Naive thymus-derived CD4-positive, alpha-beta T cell (primary cell): ENCODE results near the gene CFDP1. TPM values are rescaled to one million over a fixed set of nuclear protein-coding genes. Genes with fewer than 3 reads are reported as not detected.
A peak's percentile ranks its signal among the peaks of the same experiment; 100 is the strongest.

Experiments
- ATAC-seq: fragments of 150-1000 bp; cut with Tn5 transposase; 2 replicates; pipeline ENCODE4 v1.10.0; 2021; ENCODE audit warnings: mild to moderate bottlenecking, moderate library complexity
- CTCF ChIA-PET: fragments of 350-600 bp; sonication (Branson Sonifier 250); formaldehyde crosslinking; loops from one replicate; lab custom pipeline; 2021; ENCODE audit warnings: antibody characterized with exemption; lab: Charles Lee
- POLR2A ChIA-PET: fragments of 350-600 bp; sonication (Branson Sonifier 250); formaldehyde crosslinking; loops from one replicate; lab custom pipeline; 2021; ENCODE audit warnings: antibody characterized with exemption, inconsistent platforms; lab: Charles Lee
- DNase-seq, 9 donors: peaks; one replicate each; pipeline versions ENCODE4 v3.0.0 to v3.0.0-alpha.2; 2020 to 2022; ENCODE audit warnings: mixed read lengths in 1 of 9
- H3K27ac ChIP-seq: one replicate; pipeline ENCODE4 v1.7.0; 2013; ENCODE audit warnings: mild to moderate bottlenecking, low read depth, low read length, moderate library complexity
- H3K27me3 ChIP-seq, 2 donors: one replicate each; pipeline ENCODE4 v1.7.0; 2013; ENCODE audit warnings: low read length in 2 of 2, mild to moderate bottlenecking in 2 of 2, moderate library complexity in 2 of 2; ENCODE audit not compliant: control insufficient read depth in 2 of 2, insufficient read depth in 2 of 2
- H3K36me3 ChIP-seq, 3 experiments: 1 replicate in 2 of 3; 2 replicates in 1 of 3; pipeline ENCODE4 v1.7.0; 2013; ENCODE audit warnings: low read length in 3 of 3, mild to moderate bottlenecking in 3 of 3, moderate library complexity in 1 of 3; ENCODE audit not compliant: insufficient read depth in 3 of 3, control insufficient read depth in 2 of 3
- H3K4me1 ChIP-seq, 2 donors: one replicate each; pipeline ENCODE4 v1.7.0; 2013; ENCODE audit warnings: low read length in 2 of 2, mild to moderate bottlenecking in 2 of 2, moderate library complexity in 1 of 2; ENCODE audit not compliant: control insufficient read depth in 2 of 2, insufficient read depth in 2 of 2
- H3K4me3 ChIP-seq: 2 replicates; pipeline ENCODE4 v1.7.0; 2013; ENCODE audit warnings: mild to moderate bottlenecking, low read length
- H3K9me3 ChIP-seq, 3 experiments: 1 replicate in 2 of 3; 2 replicates in 1 of 3; pipeline ENCODE4 v1.7.0; 2013; ENCODE audit warnings: low read length in 3 of 3; ENCODE audit not compliant: control insufficient read depth in 2 of 3
- H3K27ac Mint-ChIP-seq, 9 donors: one replicate each; pipeline ENCODE4 v1.8.0; 2020 to 2022; ENCODE audit warnings: mixed read lengths in 9 of 9, mild to moderate bottlenecking in 8 of 9, moderate library complexity in 5 of 9, inconsistent platforms in 2 of 9
- H3K27me3 Mint-ChIP-seq, 5 donors: one replicate each; pipeline ENCODE4 v1.8.0; 2021 to 2022; ENCODE audit warnings: mixed read lengths in 5 of 5, mild to moderate bottlenecking in 1 of 5
- H3K36me3 Mint-ChIP-seq, 5 donors: one replicate each; pipeline ENCODE4 v1.8.0; 2020 to 2022; ENCODE audit warnings: mixed read lengths in 5 of 5, mild to moderate bottlenecking in 3 of 5, inconsistent platforms in 1 of 5
- H3K4me1 Mint-ChIP-seq, 7 donors: one replicate each; pipeline ENCODE4 v1.8.0; 2020 to 2022; ENCODE audit warnings: mixed read lengths in 7 of 7, mild to moderate bottlenecking in 3 of 7, inconsistent platforms in 1 of 7
- H3K4me3 Mint-ChIP-seq, 10 donors: one replicate each; pipeline ENCODE4 v1.8.0; 2020 to 2022; ENCODE audit warnings: mild to moderate bottlenecking in 10 of 10, mixed read lengths in 10 of 10, moderate library complexity in 6 of 10, inconsistent platforms in 2 of 10
- H3K9me3 Mint-ChIP-seq, 11 donors: one replicate each; pipeline ENCODE4 v1.8.0; 2020 to 2022; ENCODE audit warnings: mixed read lengths in 11 of 11, mild to moderate bottlenecking in 4 of 11, inconsistent platforms in 1 of 11, moderate library complexity in 1 of 11
- intact Hi-C, 2 donors: fragments of 100-400 bp; cut with micrococcal nuclease; formaldehyde crosslinking; loops; one replicate each; pipeline ENCODE4 v1.15.1; 2023
- polyA plus RNA-seq, 2 donors: library from polyadenylated mRNA; unstranded; fragments of 300-500 nt; fragmentation: Illumina TruSeq; gene quantifications; one replicate each; pipeline ENCODE4 v1.2.3, GENCODE V29; 2021
- total RNA-seq, 6 experiments: library from RNA in 5 of 6; stranded (reverse) in 5 of 6; gene quantifications; 1 replicate in 5 of 6; 2 replicates in 1 of 6; pipeline ENCODE4 v1.2.3 and lab custom pipeline; 2021 to 2026

Gene CFDP1
- total and polyA plus RNA-seq, 7 experiments from 2014 or later = 34.9 to 42.1 (median 39.4) TPM

GRCh38 chr16:75264457-75264998 lies 168.8 kb downstream of the CFDP1 start:
- no peak for ATAC-seq
- H3K27me3 Mint-ChIP-seq = peaks cover 34 to 54% (median 50%) of the 10 kb centered on the region in 5 donors
- no peaks in the 10 kb centered on the region for H3K36me3 Mint-ChIP-seq
- no peak overlapping the region for H3K4me3 ChIP-seq
- H3K9me3 ChIP-seq = no peaks in the 10 kb centered on the region
- ChIA-PET POLR2A (no interaction called here), CTCF (no interaction called here)
- H3K27me3 ChIP-seq = no peaks in the 10 kb centered on the region
- no peak overlapping the region for H3K27ac Mint-ChIP-seq
- H3K4me3 Mint-ChIP-seq = peak overlapping the region in 9 of 10 donors; percentile 45 to 86 (median 71)
- H3K4me1 Mint-ChIP-seq = peaks cover 0 to 13% (median 13%) of the 10 kb centered on the region in 7 donors
- H3K4me1 ChIP-seq = no peaks in the 10 kb centered on the region
- no peaks in the 10 kb centered on the region for H3K36me3 ChIP-seq
- DNase-seq = no peak
- intact Hi-C loops = no loop called here
- peaks cover 0 to 1% (median 0%) of the 10 kb centered on the region in 11 donors for H3K9me3 Mint-ChIP-seq
- no peak overlapping the region for H3K27ac ChIP-seq

- Mint-ChIP-seq H3K36me3 (no peaks in the 10 kb centered on the region), H3K9me3 (peaks cover 0 to 1% (median 0%) of the 10 kb centered on the region in 11 donors), H3K27me3 (peaks cover 32 to 54% (median 51%) of the 10 kb centered on the region in 5 donors), H3K27ac (no peak overlapping the region), H3K4me3 (peak overlapping the region in 9 of 10 donors; percentile 45 to 86 (median 71)), H3K4me1 (peaks cover 0 to 13% (median 13%) of the 10 kb centered on the region in 7 donors)
- no peaks in the 10 kb centered on the region for H3K36me3 ChIP-seq
- CTCF ChIA-PET = no interaction called here
- H3K27me3 ChIP-seq = no peaks in the 10 kb centered on the region
- H3K9me3 ChIP-seq = no peaks in the 10 kb centered on the region
- no peak overlapping the region for H3K27ac ChIP-seq
- ATAC-seq (no peak), DNase-seq (no peak)
- H3K4me3 ChIP-seq = no peak overlapping the region
- intact Hi-C loops = no loop called here
- H3K4me1 ChIP-seq = no peaks in the 10 kb centered on the region
- POLR2A ChIA-PET = no interaction called here
These were observed 169.3 kb downstream of the CFDP1 start for GRCh38 chr16:75263963-75264445.

GRCh38 chr16:75263291-75263962 lies 169.9 kb downstream of the CFDP1 start:
- Mint-ChIP-seq H3K4me1 (peaks cover 0 to 13% (median 13%) of the 10 kb centered on the region in 7 donors), H3K36me3 (no peaks in the 10 kb centered on the region), H3K27me3 (peaks cover 32 to 55% (median 52%) of the 10 kb centered on the region in 5 donors), H3K27ac (no peak overlapping the region), H3K9me3 (peaks cover 0 to 1% (median 0%) of the 10 kb centered on the region in 11 donors), H3K4me3 (peak overlapping the region in 2 of 10 donors; percentile 64 to 81)
- POLR2A ChIA-PET = no interaction called here
- Histone ChIP-seq H3K36me3 (no peaks in the 10 kb centered on the region), H3K27ac (no peak overlapping the region), H3K4me3 (no peak overlapping the region), H3K27me3 (no peaks in the 10 kb centered on the region), H3K9me3 (no peaks in the 10 kb centered on the region), H3K4me1 (no peaks in the 10 kb centered on the region)
- intact Hi-C loops = no loop called here
- ATAC-seq = no peak
- DNase-seq = no peak
- CTCF ChIA-PET = no interaction called here

- DNase-seq = no peak
- Mint-ChIP-seq H3K36me3 (no peaks in the 10 kb centered on the region), H3K4me1 (peaks cover 0 to 13% (median 13%) of the 10 kb centered on the region in 7 donors), H3K4me3 (peak overlapping the region in 1 of 10 donors; percentile 64), H3K27ac (no peak overlapping the region), H3K27me3 (peaks cover 32 to 57% (median 53%) of the 10 kb centered on the region in 5 donors), H3K9me3 (peaks cover 0 to 1% (median 0%) of the 10 kb centered on the region in 11 donors)
- intact Hi-C loops = no loop called here
- H3K4me1 ChIP-seq = no peaks in the 10 kb centered on the region
- no peak for ATAC-seq
- no peak overlapping the region for H3K27ac ChIP-seq
- H3K9me3 ChIP-seq = no peaks in the 10 kb centered on the region
- ChIA-PET CTCF (no interaction called here), POLR2A (no interaction called here)
- H3K27me3 ChIP-seq = no peaks in the 10 kb centered on the region
- H3K4me3 ChIP-seq = no peak overlapping the region
- no peaks in the 10 kb centered on the region for H3K36me3 ChIP-seq
These were observed 170.5 kb downstream of the CFDP1 start for GRCh38 chr16:75262800-75263127.

GRCh38 chr16:75262104-75262799 lies 171.1 kb downstream of the CFDP1 start:
- Mint-ChIP-seq H3K27ac (peak overlapping the region in 1 of 9 donors; percentile 43), H3K36me3 (no peaks in the 10 kb centered on the region), H3K27me3 (peaks cover 32 to 57% (median 50%) of the 10 kb centered on the region in 5 donors), H3K4me1 (peaks cover 0 to 13% (median 13%) of the 10 kb centered on the region in 7 donors), H3K4me3 (no peak overlapping the region), H3K9me3 (peaks cover 0 to 1% (median 0%) of the 10 kb centered on the region in 11 donors)
- ChIA-PET CTCF (no interaction called here), POLR2A (no interaction called here)
- intact Hi-C loops = no loop called here
- no peak overlapping the region for H3K27ac ChIP-seq
- no peak overlapping the region for H3K4me3 ChIP-seq
- no peak for ATAC-seq
- no peak for DNase-seq
- no peaks in the 10 kb centered on the region for H3K9me3 ChIP-seq
- H3K27me3 ChIP-seq = no peaks in the 10 kb centered on the region
- H3K36me3 ChIP-seq = no peaks in the 10 kb centered on the region
- no peaks in the 10 kb centered on the region for H3K4me1 ChIP-seq

- no peak for DNase-seq
- CTCF ChIA-PET = no interaction called here
- Mint-ChIP-seq H3K36me3 (no peaks in the 10 kb centered on the region), H3K9me3 (peaks cover 0 to 1% (median 0%) of the 10 kb centered on the region in 11 donors), H3K4me1 (peaks cover 0 to 13% (median 13%) of the 10 kb centered on the region in 7 donors), H3K27ac (peak overlapping the region in 1 of 9 donors; percentile 43), H3K27me3 (peaks cover 30 to 57% (median 45%) of the 10 kb centered on the region in 5 donors), H3K4me3 (no peak overlapping the region)
- H3K4me3 ChIP-seq = no peak overlapping the region
- no peaks in the 10 kb centered on the region for H3K36me3 ChIP-seq
- POLR2A ChIA-PET = no interaction called here
- H3K27me3 ChIP-seq = no peaks in the 10 kb centered on the region
- H3K4me1 ChIP-seq = no peaks in the 10 kb centered on the region
- intact Hi-C loops = no loop called here
- no peaks in the 10 kb centered on the region for H3K9me3 ChIP-seq
- no peak overlapping the region for H3K27ac ChIP-seq
- ATAC-seq = no peak
These were observed 171.7 kb downstream of the CFDP1 start for GRCh38 chr16:75261590-75262078.
